ENCODE results near the gene RFX3. TPM values are rescaled to one million over a fixed set of nuclear protein-coding genes. Genes with fewer than 3 reads are reported as not detected.

The RFX3 gene
- total and polyA plus RNA-seq, 4 donors, result 0.30 to 4.6 (median 1.5) TPM

- Histone ChIP-seq H3K27me3 (ENCODE audit: control insufficient read depth in 4 of 4, insufficient read depth in 4 of 4, low read length in 3 of 4) (no peaks in the 10 kb centered on the region), H3K36me3 (ENCODE audit: control insufficient read depth in 4 of 4, insufficient read depth in 3 of 4, low read depth in 1 of 4, low read length in 3 of 4) (no peaks in the 10 kb centered on the region), H3K9ac (ENCODE audit: low read depth in 1 of 2, low read length in 2 of 2) (no peak overlapping the region), H3K9me3 (ENCODE audit: control insufficient read depth in 4 of 4, low read length in 3 of 4) (no peaks in the 10 kb centered on the region), H3K27ac (ENCODE audit: low read depth in 1 of 2, low read length in 2 of 2) (no peak overlapping the region), H3K4me1 (ENCODE audit: control insufficient read depth in 4 of 4, insufficient read depth in 4 of 4, low read length in 3 of 4) (no peaks in the 10 kb centered on the region), H3K4me3 (ENCODE audit: low read depth in 1 of 3, low read length in 3 of 3) (no peak overlapping the region)
- 93% methylated on average over 3 of the region's 3 CpGs for WGBS
- TF ChIP-seq EGR1 (IDR thresholded peaks at IDR 0.05; ENCODE audit: low read depth in 2 of 2), result no peak
- no peak for TF ChIP-seq JUND (IDR thresholded peaks at IDR 0.05)
- TF ChIP-seq NR2F2 (IDR thresholded peaks at IDR 0.05), result no peak
- no peak for TF ChIP-seq RXRA (IDR thresholded peaks at IDR 0.05)
- no peak for TF ChIP-seq HNF4A (conservative IDR thresholded peaks at IDR 0.05)
- no peak for TF ChIP-seq ZBTB33 (IDR thresholded peaks at IDR 0.05)
- TF ChIP-seq CTCF (IDR thresholded peaks at IDR 0.05; ENCODE audit: low read depth, low read length, missing input control), result no peak
- TF ChIP-seq FOXA1 (IDR thresholded peaks at IDR 0.05), result no peak
- TF ChIP-seq REST (IDR thresholded peaks at IDR 0.05), result no peak
- no peak for TF ChIP-seq MAX (IDR thresholded peaks at IDR 0.05)
- no peak for TF ChIP-seq GABPA (IDR thresholded peaks at IDR 0.05 in 1 of 2, conservative IDR thresholded peaks at IDR 0.05 in 1 of 2)
- TF ChIP-seq FOXA2 (IDR thresholded peaks at IDR 0.05), result no peak
- no peak for TF ChIP-seq RAD21 (IDR thresholded peaks at IDR 0.05)
- TF ChIP-seq YY1 (IDR thresholded peaks at IDR 0.05), result no peak
- TF ChIP-seq HNF4G (IDR thresholded peaks at IDR 0.05), result no peak
- TF ChIP-seq SP1 (IDR thresholded peaks at IDR 0.05), result no peak
- TF ChIP-seq TAF1 (conservative IDR thresholded peaks at IDR 0.05), result no peak
- no peak for TF ChIP-seq ATF3 (IDR thresholded peaks at IDR 0.05)
- no peak for DNase-seq (ENCODE audit: low spot score)
Measured at GRCh38 chr9:3480353-3480655, 45.5 kb downstream of the RFX3 start.

All from liver (tissue), 9 donors.